Caco-2 (cell line): ENCODE results near the gene ATG14. TPM values are rescaled to one million over a fixed set of nuclear protein-coding genes. Genes with fewer than 3 reads are reported as not detected.
A peak's percentile ranks its signal among the peaks of the same experiment; 100 is the strongest.

ENCODE experiments used
- BruUV-seq: library from RNA; stranded (reverse); fragments of 400-500 nt; replicated peaks from 2 replicates; lab custom pipeline; 2021; lab: Mats Ljungman, UMichigan
- CTCF ChIA-PET: fragments of 300-600 bp; sonication (Branson Sonifier 250); formaldehyde crosslinking; loops from one replicate; lab custom pipeline; 2022; ENCODE audit warnings: antibody characterized with exemption; lab: Charles Lee
- POLR2A ChIA-PET: fragments of 300-600 bp; sonication (Branson Sonifier 250); formaldehyde crosslinking; loops from one replicate; lab custom pipeline; 2022; ENCODE audit warnings: antibody characterized with exemption; lab: Charles Lee
- DNase-seq, 2 experiments: peaks; one replicate each; pipeline versions ENCODE4 v3.0.0 to v3.0.0-alpha.2; 2020 to 2022
- H3K27me3 ChIP-seq: replicated peaks from 2 replicates; pipeline ENCODE4 v1.6.0; 2011; ENCODE audit warnings: low read length; ENCODE audit not compliant: control insufficient read depth, insufficient read depth
- H3K36me3 ChIP-seq: 2 replicates; pipeline ENCODE4 v1.5.1; 2011; ENCODE audit warnings: low read length; ENCODE audit not compliant: control insufficient read depth, insufficient read depth
- H3K4me1 ChIP-seq: fragments of 250-450 bp; sonication (Bioruptor Pico); 2 replicates; pipeline ENCODE4 v1.5.1; 2020; ENCODE audit warnings: mild to moderate bottlenecking
- H3K4me3 ChIP-seq: 2 replicates; pipeline ENCODE4 v1.5.1; 2011; ENCODE audit warnings: low read depth, mild to moderate bottlenecking, control low read depth, low read length
- H3K9me3 ChIP-seq: fragments of 250-450 bp; sonication (Bioruptor Pico); 2 replicates; pipeline ENCODE4 v1.5.1; 2020; ENCODE audit warnings: mild to moderate bottlenecking, moderate library complexity
- H3K27ac Mint-ChIP-seq: one replicate; pipeline ENCODE4 v1.8.0; 2022; ENCODE audit warnings: mixed read lengths; ENCODE audit not compliant: unreplicated experiment
- H3K27me3 Mint-ChIP-seq: one replicate; pipeline ENCODE4 v1.8.0; 2022; ENCODE audit warnings: mixed read lengths; ENCODE audit not compliant: insufficient read depth, unreplicated experiment
- H3K36me3 Mint-ChIP-seq: one replicate; pipeline ENCODE4 v1.8.0; 2022; ENCODE audit warnings: mild to moderate bottlenecking, mixed read lengths; ENCODE audit not compliant: insufficient read depth, unreplicated experiment
- H3K4me1 Mint-ChIP-seq: one replicate; pipeline ENCODE4 v1.8.0; 2022; ENCODE audit warnings: low read depth, mixed read lengths; ENCODE audit not compliant: unreplicated experiment
- H3K4me3 Mint-ChIP-seq: one replicate; pipeline ENCODE4 v1.8.0; 2022; ENCODE audit warnings: mild to moderate bottlenecking, moderate library complexity, mixed read lengths; ENCODE audit not compliant: unreplicated experiment
- H3K9me3 Mint-ChIP-seq: one replicate; pipeline ENCODE4 v1.8.0; 2022; ENCODE audit warnings: mixed read lengths; ENCODE audit not compliant: unreplicated experiment
- intact Hi-C: fragments of 100-400 bp; cut with micrococcal nuclease; formaldehyde crosslinking; loops from one replicate; pipeline ENCODE4 v1.10.0; 2022; ENCODE audit not compliant: unreplicated experiment
- total RNA-seq: library from RNA; stranded (reverse); gene quantifications from 2 replicates; pipeline ENCODE4 v1.2.3, GENCODE V29; 2022
- TF ChIP-seq, protein P1 (sequence below), 2 experiments: fragments of 200-600 bp in 1 of 2; IDR thresholded peaks; 1 replicate in 1 of 2; 2 replicates in 1 of 2; pipeline versions ENCODE4 v1.5.1 to v1.8.0; 2011 to 2022; ENCODE audit warnings: antibody characterized with exemption in 1 of 2, control low read depth in 1 of 2, inconsistent platforms in 1 of 2, low read depth in 1 of 2, low read length in 1 of 2, mild to moderate bottlenecking in 1 of 2, moderate library complexity in 1 of 2; ENCODE audit not compliant: insufficient read depth in 1 of 2, severe bottlenecking in 1 of 2, unreplicated experiment in 1 of 2

Gene ATG14
- total RNA-seq, 1 experiment from 2014 or later: 13.1 TPM

DNA sequence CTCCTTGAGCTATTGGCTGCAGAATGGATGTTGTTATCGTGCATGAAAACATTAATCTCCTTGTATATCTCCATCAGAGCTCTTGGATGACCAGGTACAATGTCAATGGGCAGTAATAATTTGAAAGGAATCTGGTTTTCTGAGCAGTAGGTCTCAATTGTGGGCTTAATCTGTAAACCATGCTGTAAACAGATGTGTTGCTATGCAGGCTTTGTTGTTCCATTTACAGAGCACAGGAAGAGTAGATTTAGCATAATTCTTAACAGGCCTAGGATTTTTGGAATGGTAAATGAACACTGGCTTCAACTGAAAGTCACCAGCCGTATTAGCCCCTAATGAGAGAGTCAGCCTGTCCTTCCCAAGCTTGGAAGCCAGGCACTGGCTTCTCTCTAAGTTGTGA lies 50.4 kb downstream of the ATG14 start:
- ChIA-PET CTCF (no interaction called here), POLR2A (no interaction called here)
- H3K27me3 Mint-ChIP-seq: no peaks in the 10 kb centered on the region
- TF ChIP-seq, protein P1, sequence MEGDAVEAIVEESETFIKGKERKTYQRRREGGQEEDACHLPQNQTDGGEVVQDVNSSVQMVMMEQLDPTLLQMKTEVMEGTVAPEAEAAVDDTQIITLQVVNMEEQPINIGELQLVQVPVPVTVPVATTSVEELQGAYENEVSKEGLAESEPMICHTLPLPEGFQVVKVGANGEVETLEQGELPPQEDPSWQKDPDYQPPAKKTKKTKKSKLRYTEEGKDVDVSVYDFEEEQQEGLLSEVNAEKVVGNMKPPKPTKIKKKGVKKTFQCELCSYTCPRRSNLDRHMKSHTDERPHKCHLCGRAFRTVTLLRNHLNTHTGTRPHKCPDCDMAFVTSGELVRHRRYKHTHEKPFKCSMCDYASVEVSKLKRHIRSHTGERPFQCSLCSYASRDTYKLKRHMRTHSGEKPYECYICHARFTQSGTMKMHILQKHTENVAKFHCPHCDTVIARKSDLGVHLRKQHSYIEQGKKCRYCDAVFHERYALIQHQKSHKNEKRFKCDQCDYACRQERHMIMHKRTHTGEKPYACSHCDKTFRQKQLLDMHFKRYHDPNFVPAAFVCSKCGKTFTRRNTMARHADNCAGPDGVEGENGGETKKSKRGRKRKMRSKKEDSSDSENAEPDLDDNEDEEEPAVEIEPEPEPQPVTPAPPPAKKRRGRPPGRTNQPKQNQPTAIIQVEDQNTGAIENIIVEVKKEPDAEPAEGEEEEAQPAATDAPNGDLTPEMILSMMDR (IDR thresholded peaks at IDR 0.05; ENCODE audit: insufficient read depth in 1 of 2, low read depth in 1 of 2, low read length in 1 of 2, severe bottlenecking in 1 of 2, unreplicated experiment in 1 of 2): no peak
- no peaks in the 10 kb centered on the region for H3K4me1 Mint-ChIP-seq
- Histone ChIP-seq H3K27me3 (no peaks in the 10 kb centered on the region), H3K36me3 (no peaks in the 10 kb centered on the region; the same call in 1 of the 2 replicates), H3K4me3 (no peak overlapping the region), H3K4me1 (no peaks in the 10 kb centered on the region), H3K9me3 (no peaks in the 10 kb centered on the region)
- DNase-seq: no peak
- intact Hi-C loops: no loop called here
- no peak overlapping the region for H3K27ac Mint-ChIP-seq
- no TSS peak for BruUV-seq
- peaks cover 40% of the 10 kb centered on the region for H3K36me3 Mint-ChIP-seq
- H3K4me3 Mint-ChIP-seq: no peak overlapping the region
- no peaks in the 10 kb centered on the region for H3K9me3 Mint-ChIP-seq

DNA sequence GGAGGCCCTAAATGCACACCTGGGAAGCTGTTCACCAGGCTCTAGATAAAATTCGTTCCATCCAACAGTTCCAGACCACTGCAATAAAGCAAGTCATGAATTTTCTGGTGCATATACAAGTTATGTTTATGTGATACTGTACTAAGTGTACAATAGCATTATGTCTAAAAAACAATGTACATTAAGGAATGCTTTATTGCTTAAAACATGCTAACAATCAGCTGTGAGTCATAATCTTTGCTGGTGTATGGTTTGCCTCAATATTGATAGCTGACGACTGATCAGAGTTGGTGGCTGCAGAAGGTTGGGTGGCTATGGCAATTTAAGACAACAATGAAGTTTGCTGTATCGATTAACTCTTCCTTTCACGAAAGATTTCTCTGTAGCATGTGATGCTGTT lies 52.3 kb downstream of the ATG14 start:
- no peak overlapping the region for H3K27ac Mint-ChIP-seq
- no peaks in the 10 kb centered on the region for H3K9me3 Mint-ChIP-seq
- H3K4me3 Mint-ChIP-seq: no peak overlapping the region
- intact Hi-C loops: no loop called here
- H3K36me3 ChIP-seq: no peaks in the 10 kb centered on the region; the same call in 1 of the 2 replicates
- H3K36me3 Mint-ChIP-seq: peaks cover 35% of the 10 kb centered on the region
- H3K27me3 Mint-ChIP-seq: no peaks in the 10 kb centered on the region
- peaks cover 2% of the 10 kb centered on the region for H3K4me1 Mint-ChIP-seq
- no peaks in the 10 kb centered on the region for H3K9me3 ChIP-seq
- POLR2A ChIA-PET: no interaction called here
- TF ChIP-seq, protein P1 (IDR thresholded peaks at IDR 0.05; ENCODE audit: insufficient read depth in 1 of 2, low read depth in 1 of 2, low read length in 1 of 2, severe bottlenecking in 1 of 2, unreplicated experiment in 1 of 2): no peak
- no peak overlapping the region for H3K4me3 ChIP-seq
- no peaks in the 10 kb centered on the region for H3K27me3 ChIP-seq
- CTCF ChIA-PET: no interaction called here
- H3K4me1 ChIP-seq: no peaks in the 10 kb centered on the region
- BruUV-seq: no TSS peak
- no peak for DNase-seq

DNA sequence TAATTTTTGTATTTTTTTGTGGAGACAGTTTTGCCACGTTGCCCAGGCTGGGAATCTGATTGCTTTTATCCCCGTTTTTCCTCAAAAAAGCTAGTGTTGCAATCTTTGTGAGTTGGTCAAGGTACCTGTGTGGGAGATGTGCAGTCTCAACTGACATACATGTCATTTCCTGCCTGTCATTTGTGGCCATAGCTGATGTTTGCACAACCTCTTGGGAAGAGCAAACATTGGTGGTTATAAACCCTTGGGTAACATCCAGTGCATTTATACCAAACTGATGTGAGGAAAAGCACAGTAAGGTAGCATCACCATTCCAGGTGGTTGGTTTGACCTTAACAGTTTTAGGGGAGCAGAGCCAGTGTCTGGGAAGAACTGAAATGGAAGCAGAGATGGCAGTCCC lies 54.7 kb downstream of the ATG14 start:
- H3K4me3 ChIP-seq: no peak overlapping the region
- no peaks in the 10 kb centered on the region for H3K9me3 Mint-ChIP-seq
- DNase-seq: peak in 1 of 2 experiments; percentile 6
- CTCF ChIA-PET: no interaction called here
- H3K4me1 ChIP-seq: no peaks in the 10 kb centered on the region
- no peak overlapping the region for H3K27ac Mint-ChIP-seq
- H3K27me3 Mint-ChIP-seq: no peaks in the 10 kb centered on the region
- H3K4me3 Mint-ChIP-seq: no peak overlapping the region
- H3K9me3 ChIP-seq: no peaks in the 10 kb centered on the region
- peaks cover 9% of the 10 kb centered on the region for H3K4me1 Mint-ChIP-seq
- BruUV-seq: no TSS peak
- peaks cover 30% of the 10 kb centered on the region for H3K36me3 Mint-ChIP-seq
- H3K36me3 ChIP-seq: peaks cover 2% of the 10 kb centered on the region; the same call in 1 of the 2 replicates
- POLR2A ChIA-PET: no interaction called here
- TF ChIP-seq, protein P1 (IDR thresholded peaks at IDR 0.05; ENCODE audit: insufficient read depth in 1 of 2, low read depth in 1 of 2, low read length in 1 of 2, severe bottlenecking in 1 of 2, unreplicated experiment in 1 of 2): no peak
- intact Hi-C loops: no loop called here
- no peaks in the 10 kb centered on the region for H3K27me3 ChIP-seq
